Activated T-cell treated with anti-CD3 and anti-CD28 coated beads for 1 hour (primary cell): ENCODE results near the gene DNAJC6.

Experiments
- DNase-seq: peaks from one replicate; pipeline ENCODE4 v3.0.0-alpha.2; 2020; ENCODE audit warnings: low read depth

DNAJC6 gene

DNA sequence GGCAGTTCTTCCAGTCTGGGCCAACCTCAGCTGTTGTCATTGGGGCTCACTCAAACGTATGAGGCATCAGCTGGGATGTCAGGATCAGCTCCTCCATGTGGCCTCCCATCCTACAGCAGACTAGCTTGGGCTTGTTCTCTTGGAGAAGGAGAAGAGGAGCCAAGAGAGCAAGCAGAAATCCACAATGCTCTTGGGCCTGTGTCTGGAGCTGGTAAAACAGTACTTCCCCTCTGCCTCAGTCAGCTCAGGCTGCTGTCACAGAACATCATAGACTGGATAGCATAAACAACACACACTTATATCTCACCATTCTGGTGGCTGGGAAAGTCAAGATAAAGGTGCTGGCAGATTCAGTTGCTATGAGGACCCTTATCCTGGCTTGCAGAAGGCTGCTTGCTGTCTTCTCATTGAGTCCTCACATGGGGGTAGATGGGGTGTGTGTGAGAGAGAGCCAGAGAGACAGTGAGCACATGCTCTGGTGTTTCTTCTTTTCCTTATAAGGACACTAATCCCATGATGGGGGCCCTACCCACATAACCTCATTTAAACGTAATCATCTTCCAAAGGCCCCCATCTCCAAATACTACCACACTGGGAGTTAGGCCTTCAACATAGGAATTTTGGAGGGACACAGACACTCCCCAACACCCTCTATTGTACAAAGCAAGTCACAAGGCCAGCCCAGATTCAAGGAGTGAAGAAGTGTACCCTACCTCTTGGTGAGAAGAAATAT is 16.3 kb upstream of the DNAJC6 start:
- DNase-seq: no peak

DNA sequence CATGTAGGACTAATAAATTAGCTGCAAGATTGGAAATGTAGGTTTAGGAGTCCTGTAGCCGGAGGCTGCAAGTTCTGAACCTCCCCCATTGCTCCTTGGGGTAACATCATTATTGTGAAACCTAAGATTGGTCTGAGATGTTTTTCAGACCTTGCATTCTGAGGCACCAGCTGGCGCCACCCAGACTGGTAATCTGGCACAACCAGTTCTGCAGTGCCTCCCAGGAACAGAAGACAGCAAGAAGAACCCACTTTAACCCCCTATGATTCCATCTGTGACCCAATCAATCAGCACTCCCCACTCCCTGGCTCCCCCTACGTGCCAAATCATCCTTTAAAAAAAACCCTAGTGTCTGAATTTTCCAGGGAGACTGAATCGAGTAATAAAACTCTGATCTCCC is 11.6 kb upstream of the DNAJC6 start:
- DNase-seq: no peak

DNA sequence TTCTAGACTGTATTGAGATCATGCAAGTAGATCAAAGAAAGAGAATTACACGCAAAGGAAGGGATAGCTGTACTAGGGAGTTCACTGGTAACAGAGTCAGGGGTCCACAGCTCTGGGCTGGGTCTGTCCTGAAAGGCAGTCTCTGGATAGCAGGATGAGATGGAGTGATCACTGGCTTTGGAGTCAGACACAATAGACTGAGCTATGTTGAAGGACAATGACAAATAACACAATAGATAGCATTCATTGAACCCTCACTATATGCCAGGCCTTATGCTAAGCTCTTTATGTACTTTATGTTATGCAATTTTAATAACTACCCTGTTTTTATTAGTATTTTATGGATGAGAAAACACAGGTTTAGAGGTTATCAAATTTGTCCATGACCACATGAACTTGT is 10.0 kb upstream of the DNAJC6 start:
- DNase-seq: no peak

DNA sequence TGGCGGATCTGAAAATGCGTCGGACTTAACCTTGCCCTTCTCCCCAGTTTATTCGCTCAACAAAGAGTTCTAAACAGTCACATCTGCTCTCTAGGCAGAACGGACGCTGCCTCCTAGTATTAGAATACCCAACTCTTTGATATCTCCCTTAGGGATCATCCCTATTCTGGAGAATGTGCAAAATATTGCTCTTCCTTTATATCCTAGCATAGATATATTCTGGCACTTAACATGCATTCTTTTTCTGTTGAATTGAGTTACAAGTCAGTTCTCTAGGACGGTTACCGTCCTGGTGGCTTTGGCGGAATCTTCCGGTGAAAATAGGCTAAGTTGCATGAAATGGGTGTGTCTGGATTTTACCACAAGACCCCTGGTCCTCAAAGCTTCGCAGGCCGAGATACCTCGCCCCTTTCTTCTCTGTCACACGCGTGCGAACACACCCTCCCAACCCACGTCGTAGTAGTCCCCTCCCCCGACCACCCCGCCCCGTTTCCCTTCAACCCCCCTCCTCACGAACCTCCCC is 501 bp upstream of the DNAJC6 start:
- no peak for DNase-seq

DNA sequence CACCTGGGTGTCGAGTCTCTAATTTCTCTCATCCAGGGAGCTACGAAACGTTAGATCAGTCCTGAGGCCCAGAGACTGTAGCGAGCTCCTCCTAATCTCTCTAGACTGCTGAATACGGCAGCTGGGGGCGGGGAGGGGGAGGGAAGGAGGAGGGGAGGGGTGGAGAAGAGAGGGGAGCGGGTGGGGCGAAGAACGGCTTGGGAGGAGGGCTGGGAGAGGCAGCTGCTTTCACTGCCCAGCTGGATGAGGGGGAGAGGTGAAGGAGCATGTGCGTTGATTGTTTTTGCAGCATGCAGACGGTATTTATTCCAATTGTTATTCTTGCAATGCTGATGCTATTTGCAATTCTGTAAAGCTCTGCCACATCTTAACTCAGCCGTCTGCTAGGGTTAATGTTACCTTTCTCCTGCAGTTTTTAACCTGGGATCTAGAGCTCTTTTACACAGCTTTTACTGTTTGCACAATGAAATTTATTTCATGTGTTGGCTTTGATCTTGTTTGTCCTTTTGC is 790 bp downstream of the DNAJC6 start:
- no peak for DNase-seq

DNA sequence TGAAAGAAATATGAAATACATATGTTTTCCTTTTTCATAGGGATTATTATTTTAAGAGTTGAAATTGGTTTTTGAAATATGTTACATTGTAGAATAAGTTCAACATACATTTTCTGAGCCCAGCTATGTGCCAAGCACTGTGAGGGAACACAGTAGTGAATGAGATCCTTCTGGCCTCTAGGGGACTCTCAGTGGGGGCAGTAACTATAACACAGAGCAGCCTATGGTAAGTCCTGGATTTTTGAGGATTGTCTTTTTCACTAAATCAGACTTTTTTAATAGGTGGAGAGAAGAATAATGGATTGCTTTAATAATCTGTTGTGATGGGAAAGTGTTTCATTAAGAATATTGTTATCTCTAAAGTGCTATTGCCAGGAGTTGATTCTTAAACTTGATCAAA is 2.4 kb downstream of the DNAJC6 start:
- no peak for DNase-seq

DNA sequence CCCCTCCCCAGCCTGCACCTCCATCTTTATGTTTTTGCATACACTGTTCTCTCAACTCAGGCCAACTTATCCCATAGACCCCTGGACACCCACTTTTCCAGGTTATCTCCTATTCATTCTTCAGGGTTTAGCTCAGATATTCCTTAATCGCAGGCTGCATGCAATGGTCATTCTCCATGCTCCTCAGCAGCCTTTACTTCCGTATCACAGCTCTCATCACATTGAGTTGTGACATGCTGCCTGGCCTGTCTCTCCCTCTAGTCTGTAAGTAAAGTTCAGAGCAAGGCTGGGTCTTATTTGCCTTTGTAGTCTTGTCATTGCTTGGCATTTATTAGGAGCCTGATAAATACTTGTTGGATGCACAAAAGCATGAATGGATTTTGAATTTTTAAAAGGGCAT is 6.9 kb downstream of the DNAJC6 start:
- DNase-seq: no peak

DNA sequence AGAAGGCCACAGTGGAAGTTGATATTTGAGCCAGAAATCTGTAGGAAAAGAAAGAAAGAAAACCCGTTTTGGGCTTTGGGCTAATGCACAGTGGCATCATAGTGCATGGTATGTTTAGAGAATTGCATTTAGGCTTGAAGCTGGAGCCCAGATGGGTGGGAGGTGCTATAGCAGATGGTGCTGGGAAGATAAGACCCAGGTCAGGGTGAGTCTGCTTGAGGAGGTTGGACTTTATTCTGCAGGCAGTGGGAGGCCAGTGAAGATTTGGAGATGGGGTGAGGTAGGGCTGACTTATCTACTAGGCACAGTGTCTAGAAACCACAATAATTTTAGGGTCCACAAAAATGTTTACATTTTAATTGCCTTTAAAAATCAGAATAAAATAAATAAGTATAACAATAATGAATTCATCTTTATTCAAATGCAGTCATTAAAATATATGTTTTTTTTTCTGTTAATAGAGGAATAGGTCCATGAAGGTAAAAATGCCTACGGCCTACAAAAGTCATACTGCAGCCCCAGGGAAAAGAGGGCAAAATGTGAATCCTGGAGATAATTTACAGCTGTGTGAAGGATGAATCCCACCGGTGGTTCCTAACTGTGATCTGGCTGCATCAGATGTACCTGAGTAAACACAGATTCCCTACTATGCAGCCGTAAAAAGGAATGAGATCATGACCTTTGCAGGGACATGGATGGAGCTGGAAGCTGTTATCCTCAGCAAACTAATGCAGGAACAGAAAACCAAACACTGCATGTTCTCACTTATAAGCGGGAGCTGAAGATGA is 8.7 kb downstream of the DNAJC6 start:
- no peak for DNase-seq

DNA sequence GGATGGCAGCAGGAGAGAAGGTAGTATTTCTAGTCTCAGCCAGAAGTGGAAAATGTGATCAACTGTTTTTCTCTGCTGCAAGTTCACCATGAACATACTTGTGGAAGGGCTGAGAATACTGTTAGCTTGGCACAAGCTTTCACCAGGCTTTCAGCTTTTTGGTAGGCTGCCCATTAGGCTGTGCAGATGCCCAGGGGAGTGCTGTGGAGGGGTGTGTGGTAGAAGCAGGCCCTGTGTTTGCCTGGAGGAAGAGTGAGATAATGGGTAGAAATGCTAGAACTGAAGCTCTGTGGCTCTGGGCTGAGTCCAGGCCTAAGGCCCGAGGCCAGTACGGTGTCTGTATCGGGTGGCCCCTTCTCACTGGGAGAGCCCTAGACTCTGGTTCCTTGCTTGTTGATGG is 9.8 kb downstream of the DNAJC6 start:
- DNase-seq: no peak

DNA sequence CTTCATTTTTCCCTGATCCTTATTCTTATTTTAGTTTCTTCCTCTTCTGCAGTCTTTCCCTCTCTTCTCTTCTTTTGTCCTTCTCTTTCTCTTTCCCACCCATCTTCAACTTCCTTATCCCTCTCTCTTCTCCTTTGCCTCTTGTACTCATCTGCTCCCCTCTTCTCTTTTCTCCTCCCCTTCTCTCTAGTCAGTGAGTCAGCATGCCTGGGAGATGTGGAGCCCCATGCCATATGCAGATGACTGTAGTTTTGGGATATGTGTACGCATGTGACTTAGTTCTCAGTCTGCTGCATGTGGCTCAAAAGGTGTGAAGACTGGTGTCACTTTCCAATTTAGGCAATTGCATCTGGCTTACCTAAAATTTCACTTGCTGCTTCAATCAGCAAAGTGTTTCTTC is 10.4 kb downstream of the DNAJC6 start:
- DNase-seq: no peak

DNA sequence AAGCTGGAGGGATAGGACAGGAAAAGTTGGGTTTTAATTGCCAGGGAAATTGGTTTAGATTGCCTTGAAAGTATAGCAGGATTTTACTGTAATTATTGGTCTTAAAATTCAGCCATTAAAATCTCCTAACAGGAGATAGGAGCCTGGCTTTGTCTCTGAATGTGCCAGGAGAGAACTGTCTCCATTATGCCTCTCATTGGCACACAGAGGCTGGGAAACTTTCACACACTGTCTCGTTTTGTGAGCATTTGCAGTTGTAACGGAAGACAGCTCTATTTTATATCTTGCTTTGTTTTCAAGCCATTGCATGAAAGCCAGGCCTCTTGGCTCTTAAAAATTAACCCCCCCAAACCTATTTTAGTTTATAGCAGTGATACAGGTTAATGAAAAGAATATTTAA is 12.5 kb downstream of the DNAJC6 start:
- DNase-seq: no peak

DNA sequence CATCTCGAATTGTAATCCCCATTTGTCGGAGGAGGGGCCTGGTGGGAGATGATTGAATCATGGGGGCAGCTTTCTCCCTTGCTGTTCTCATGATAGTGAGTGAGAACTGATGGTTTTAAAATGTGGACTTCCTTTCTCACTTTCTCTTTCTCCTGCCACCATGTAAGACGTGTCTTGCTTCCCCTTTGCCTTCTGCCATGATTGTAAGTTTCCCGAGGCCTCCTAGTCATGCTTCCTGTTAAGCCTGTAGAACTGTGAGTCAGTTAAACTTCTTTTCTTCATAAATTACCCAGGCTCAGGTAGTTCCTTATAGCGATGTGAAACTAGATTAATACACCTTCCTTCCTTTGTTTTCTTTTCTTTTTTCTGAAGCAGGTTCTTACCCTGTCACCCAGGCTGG is 13.9 kb downstream of the DNAJC6 start:
- no peak for DNase-seq

DNA sequence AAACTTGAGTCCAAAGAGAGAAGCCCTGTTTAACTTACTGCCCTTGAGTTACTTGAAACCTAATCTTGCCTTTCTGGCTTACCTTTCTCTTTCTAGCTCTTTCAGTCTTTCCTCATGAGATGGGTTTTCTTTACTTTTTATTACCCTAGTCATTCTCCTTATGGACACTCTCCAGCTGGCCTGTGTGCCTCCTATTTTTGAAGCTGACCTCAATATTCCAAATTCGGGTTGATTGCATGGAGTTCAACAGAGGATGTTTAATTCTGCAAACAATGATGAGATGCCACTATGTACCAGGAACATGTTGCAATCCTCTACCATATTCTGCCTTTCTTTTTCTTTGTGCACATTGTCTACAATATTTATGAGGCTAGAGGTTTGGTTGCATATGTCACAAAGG is 20.7 kb downstream of the DNAJC6 start:
- no peak for DNase-seq

DNA sequence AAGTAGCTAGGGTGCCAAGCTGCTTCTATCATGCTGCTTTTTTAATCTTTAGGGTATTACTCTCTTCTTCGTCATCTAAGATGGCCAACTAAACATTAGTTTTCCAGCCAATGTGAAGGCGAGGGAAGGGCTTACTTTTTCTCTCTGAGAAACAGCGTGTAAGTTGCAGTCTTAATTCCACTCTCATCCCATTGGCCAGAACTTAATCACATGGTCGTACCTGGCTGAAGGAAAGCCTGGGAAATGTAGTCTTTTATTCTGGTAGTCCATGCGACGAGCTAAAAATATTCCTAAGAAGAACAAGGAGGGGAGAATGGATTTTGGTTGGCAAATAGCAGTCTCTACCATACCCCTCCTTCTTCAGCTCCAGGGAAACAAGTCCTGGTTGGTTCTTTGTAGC is 21.5 kb downstream of the DNAJC6 start:
- no peak for DNase-seq

DNA sequence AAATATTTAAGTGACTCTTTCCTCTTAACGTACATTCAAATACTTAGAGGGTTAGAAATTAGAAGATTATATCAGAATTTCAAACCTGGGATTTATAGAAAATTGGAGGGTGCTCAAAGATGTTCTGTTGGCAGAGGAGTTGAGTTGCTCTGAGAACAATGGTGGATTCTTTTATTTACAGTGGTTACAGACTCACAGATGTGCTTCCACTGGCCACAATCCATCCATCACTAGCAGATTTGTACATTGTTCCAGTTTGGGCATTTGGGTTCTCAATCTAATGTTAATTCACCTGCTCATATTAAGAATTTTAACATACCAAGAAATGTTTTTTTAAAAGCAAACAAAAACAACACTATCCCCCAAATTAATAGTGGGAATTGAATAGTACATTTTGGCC is 23.5 kb downstream of the DNAJC6 start:
- no peak for DNase-seq

DNA sequence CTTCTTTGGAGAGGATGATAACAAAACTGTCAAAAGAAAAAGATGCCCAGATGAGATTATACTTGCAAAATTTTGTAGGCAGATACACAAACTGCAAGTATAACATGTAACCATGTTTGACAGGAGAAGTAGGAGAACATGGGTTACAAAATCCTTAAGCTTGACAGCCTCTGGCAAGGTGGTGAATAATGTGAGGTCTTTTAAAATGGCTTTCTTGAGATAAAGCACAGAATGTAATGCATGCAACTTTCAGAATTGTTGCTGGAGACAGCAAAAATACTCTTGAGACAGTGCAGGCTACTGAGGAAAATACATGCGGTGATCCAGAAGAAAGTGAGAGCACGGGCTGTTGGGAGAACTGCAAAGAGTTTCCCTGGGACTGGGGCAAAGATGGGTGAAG is 24.7 kb downstream of the DNAJC6 start:
- DNase-seq: no peak

DNA sequence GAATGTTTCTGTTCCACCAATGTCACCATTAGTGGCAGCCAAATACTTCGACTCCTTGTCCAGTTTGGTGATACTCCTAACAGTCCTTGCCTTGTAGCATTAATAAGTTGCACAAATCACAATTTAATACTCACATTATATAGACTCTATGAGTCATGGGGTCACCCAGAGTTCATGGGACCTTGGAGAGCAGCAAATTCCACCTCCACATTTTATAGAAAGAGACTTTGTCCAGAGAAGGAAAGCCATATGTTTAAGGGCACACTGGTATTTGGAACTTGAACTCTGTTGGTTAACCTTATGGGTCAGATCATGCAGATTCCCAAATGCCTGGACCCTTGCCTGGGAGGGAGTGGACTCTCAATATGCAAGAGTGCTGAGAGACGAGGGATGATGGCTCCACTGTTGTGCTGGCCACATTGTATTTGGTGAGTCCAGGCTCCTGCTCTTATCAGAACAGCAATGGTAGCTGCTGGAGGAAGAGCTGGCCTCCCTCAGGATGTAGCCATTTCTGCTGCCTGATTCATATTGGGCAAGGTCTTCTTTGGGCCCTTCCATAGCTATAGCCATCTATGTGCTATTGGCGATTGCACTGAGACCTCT is 30.6 kb downstream of the DNAJC6 start:
- no peak for DNase-seq

DNA sequence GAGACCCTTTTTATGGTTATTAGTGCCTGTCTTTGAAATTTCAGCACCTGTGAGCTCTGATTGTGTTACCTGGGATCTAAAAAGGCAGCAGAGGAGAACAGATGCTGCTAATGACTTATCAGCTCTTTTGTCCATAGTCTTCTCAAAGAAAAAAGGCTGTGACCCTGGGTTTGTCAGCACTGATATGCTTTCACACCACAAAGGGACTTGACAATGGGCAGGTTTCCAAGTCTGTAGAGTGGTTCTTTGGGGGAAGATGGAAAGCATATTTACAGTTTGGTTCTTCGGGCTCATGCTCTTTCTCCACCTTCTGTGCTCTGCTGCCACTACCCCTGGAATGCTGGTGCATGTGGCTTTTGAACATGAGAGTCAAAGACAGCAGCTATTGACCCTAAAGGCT is 32.0 kb downstream of the DNAJC6 start:
- no peak for DNase-seq

DNA sequence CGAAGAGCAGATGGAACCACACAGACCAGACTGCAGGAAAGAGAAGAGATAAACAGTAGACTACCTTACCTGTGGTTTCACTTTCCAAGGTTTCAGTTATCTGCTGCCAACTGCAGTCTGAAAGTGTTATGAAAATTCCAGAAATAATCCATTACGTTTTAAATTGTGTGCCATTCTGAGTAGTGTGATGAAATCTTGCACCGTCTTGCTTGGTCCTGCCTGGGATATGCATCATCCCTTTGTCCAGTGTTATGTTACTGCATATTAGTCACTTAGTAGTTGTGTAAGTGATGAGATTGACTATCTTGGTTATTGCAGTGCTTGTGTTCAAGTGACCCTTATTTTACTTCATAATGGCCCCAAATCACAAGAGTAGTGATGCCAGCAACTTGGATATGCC is 33.9 kb downstream of the DNAJC6 start:
- DNase-seq: no peak

DNA sequence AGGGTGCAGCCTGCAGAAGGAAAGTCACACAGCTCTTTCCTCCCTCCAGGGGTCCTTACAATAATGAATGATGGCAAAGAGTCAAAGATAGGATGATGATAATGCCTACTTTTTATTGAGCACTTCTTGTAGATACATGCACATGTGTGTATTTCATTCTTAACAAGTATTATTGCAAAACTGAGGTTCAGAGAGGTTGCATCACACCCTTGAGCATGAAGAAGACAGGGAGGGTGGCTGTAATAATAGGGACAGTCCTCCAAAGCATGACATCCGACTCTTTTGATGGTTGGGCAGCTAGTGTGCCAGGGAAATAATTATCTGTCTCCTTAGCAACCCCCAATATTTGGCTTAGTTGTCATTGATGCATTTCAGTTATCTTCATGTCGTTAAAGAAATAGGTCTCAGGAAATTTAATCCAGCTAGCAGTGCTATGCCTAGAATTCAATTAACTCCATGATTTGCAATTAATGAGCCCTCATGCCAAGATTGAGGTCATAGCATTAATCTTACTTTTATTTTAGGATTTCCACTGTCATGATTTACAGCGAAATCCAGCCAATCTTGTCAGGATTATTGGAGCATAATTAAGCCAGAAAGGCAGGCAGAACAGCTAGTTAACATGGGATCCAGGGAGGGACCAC is 35.0 kb downstream of the DNAJC6 start:
- DNase-seq: no peak

DNA sequence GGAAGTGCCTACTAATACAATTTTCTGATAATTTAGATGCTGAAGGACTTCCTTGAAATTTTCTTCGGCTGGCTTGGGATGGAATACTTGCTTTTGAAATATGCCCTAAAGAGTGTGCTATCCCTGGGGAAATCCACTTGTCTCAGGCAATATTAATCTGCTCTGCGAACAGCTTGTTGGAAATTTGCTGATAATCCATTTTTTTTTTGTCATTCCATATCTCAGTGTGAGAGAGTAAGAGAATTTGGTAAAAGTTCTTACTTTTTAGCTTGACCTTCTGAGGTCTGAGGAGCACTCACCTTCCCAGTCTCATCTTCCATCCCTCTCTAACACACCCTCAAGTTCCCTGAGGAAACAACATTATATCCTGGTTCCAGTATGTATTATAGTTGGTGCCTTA is 36.8 kb downstream of the DNAJC6 start:
- no peak for DNase-seq

DNA sequence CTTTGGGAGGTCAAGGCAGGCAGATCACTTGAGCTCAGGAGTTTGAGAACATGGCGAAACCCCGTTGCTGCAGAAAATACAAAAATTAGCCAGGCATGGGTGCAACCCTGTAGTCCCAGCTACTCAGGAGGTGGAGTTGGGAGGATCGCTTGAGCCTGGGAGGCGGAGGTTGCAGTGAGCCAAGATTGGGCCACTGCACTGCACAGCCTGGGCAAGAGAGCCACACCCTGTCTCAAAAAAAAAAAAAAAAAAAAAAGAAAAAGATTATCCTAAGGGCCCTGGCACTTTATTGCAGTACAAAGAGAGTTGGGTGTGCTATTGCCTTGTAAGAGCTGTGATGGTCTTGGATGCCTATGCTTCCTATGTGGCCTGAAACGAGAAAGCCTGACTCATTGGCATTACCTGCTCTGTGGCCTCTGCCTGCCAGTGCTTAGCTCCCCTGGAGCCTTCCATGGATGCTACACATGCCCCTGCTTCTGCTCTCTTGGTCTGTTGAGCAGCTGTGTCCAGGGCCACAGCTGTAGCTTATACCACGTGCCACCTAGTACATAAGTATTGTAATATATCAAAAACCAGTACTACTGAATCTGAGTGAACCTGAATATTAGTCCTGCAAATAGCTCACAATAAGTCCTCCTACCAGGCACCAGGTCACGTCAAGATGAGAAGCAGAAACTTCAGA is 45.8 kb downstream of the DNAJC6 start:
- DNase-seq: no peak
